Neuronal stem cell (in vitro differentiated cells): Measurements from ENCODE around the gene COQ2.

Experiments used
- DNase-seq: peaks from one replicate; pipeline ENCODE4 v3.0.0-alpha.2; 2013; ENCODE audit warnings: low spot score
- H2AFZ ChIP-seq: one replicate; pipeline ENCODE4 v1.6.1; 2013; ENCODE audit warnings: mild to moderate bottlenecking, low read length, inconsistent platforms
- H2AK5ac ChIP-seq: 2 replicates; pipeline ENCODE4 v1.6.1; 2013; ENCODE audit warnings: low read depth, mild to moderate bottlenecking, inconsistent platforms, low read length, moderate library complexity, mixed read lengths
- H2BK120ac ChIP-seq: 2 replicates; pipeline ENCODE4 v1.6.1; 2013; ENCODE audit warnings: low read depth, mild to moderate bottlenecking, inconsistent platforms, low read length, moderate library complexity, mixed read lengths
- H2BK12ac ChIP-seq: one replicate; pipeline ENCODE4 v1.6.1; 2013; ENCODE audit warnings: low read length, inconsistent platforms
- H2BK15ac ChIP-seq: 2 replicates; pipeline ENCODE4 v1.6.1; 2013; ENCODE audit warnings: mild to moderate bottlenecking, low read length, inconsistent platforms, mixed read lengths
- H2BK5ac ChIP-seq: one replicate; pipeline ENCODE4 v1.6.1; 2013; ENCODE audit warnings: inconsistent platforms, mild to moderate bottlenecking, low read length, moderate library complexity
- H3K14ac ChIP-seq: one replicate; pipeline ENCODE4 v1.6.1; 2013; ENCODE audit warnings: low read length, inconsistent platforms
- H3K18ac ChIP-seq: 2 replicates; pipeline ENCODE4 v1.6.1; 2013; ENCODE audit warnings: low read length, inconsistent platforms
- H3K23ac ChIP-seq: 2 replicates; pipeline ENCODE4 v1.6.1; 2013; ENCODE audit warnings: low read depth, mild to moderate bottlenecking, mixed read lengths, low read length, inconsistent platforms; ENCODE audit not compliant: poor library complexity
- H3K27ac ChIP-seq: replicated peaks from 3 replicates; pipeline ENCODE4 v1.5.1; 2013; ENCODE audit warnings: low read length, inconsistent platforms
- H3K27me3 ChIP-seq, 3 experiments: 2 replicates each; pipeline ENCODE4 v1.6.1; 2013; ENCODE audit warnings: low read length in 3 of 3, mild to moderate bottlenecking in 2 of 3, inconsistent platforms in 1 of 3, low read depth in 1 of 3, mixed read lengths in 1 of 3, moderate library complexity in 1 of 3; ENCODE audit not compliant: control insufficient read depth in 3 of 3, insufficient read depth in 3 of 3
- H3K36me3 ChIP-seq, 2 donors: replicated peaks in 1 of 2; 2 replicates each; pipeline ENCODE4 v1.6.1; 2013; ENCODE audit warnings: low read length in 2 of 2; ENCODE audit not compliant: control insufficient read depth in 2 of 2, insufficient read depth in 2 of 2
- H3K4ac ChIP-seq: 2 replicates; pipeline ENCODE4 v1.6.1; 2013; ENCODE audit warnings: inconsistent platforms, mild to moderate bottlenecking, low read length, moderate library complexity
- H3K4me1 ChIP-seq, 2 donors: 1 replicate in 1 of 2; 2 replicates in 1 of 2; pipeline ENCODE4 v1.6.1; 2013; ENCODE audit warnings: low read length in 2 of 2, low read depth in 1 of 2; ENCODE audit not compliant: control insufficient read depth in 2 of 2, insufficient read depth in 1 of 2
- H3K4me2 ChIP-seq: one replicate; pipeline ENCODE4 v1.6.1; 2013; ENCODE audit warnings: mild to moderate bottlenecking, low read length, inconsistent platforms; ENCODE audit not compliant: insufficient read depth, poor library complexity, severe bottlenecking
- H3K4me3 ChIP-seq, 2 donors: 2 replicates each; pipeline ENCODE4 v1.5.1; 2013; ENCODE audit warnings: low read length in 2 of 2, mild to moderate bottlenecking in 2 of 2, inconsistent platforms in 1 of 2, moderate library complexity in 1 of 2
- H3K79me1 ChIP-seq: one replicate; pipeline ENCODE4 v1.6.1; 2013; ENCODE audit warnings: low read depth, mild to moderate bottlenecking, inconsistent platforms, low read length, moderate library complexity
- H3K9ac ChIP-seq: one replicate; pipeline ENCODE4 v1.6.1; 2013; ENCODE audit warnings: mild to moderate bottlenecking, low read depth, low read length, inconsistent platforms; ENCODE audit not compliant: poor library complexity
- H3K9me3 ChIP-seq, 2 donors: replicated peaks in 1 of 2; 2 replicates each; pipeline versions ENCODE3 to v1.6.1; 2013; ENCODE audit warnings: low read length in 2 of 2, mild to moderate bottlenecking in 2 of 2, inconsistent platforms in 1 of 2, low read depth in 1 of 2, mixed read lengths in 1 of 2, moderate library complexity in 1 of 2; ENCODE audit not compliant: control insufficient read depth in 2 of 2, insufficient read depth in 1 of 2
- H4K8ac ChIP-seq: one replicate; pipeline ENCODE4 v1.6.1; 2013; ENCODE audit warnings: low read depth, mild to moderate bottlenecking, inconsistent platforms, low read length, moderate library complexity
- H4K91ac ChIP-seq: one replicate; pipeline ENCODE4 v1.6.1; 2013; ENCODE audit warnings: low read length, low read depth, mild to moderate bottlenecking, inconsistent platforms; ENCODE audit not compliant: poor library complexity
- WGBS, 2 donors: extraction: QIAGEN DNeasy Blood & Tissue Kit; methylation state at CpG; one replicate each; pipeline ENCODE4 v1.1.7; 2013; ENCODE audit warnings: missing lambda C conversion rate in 2 of 2, mixed read lengths in 1 of 2; ENCODE audit not compliant: insufficient read length in 2 of 2, insufficient replicate concordance in 1 of 2; ENCODE audit errors: extremely low coverage in 2 of 2; 5-methylcytosine and 5-hydroxymethylcytosine counted together

Gene COQ2

DNA sequence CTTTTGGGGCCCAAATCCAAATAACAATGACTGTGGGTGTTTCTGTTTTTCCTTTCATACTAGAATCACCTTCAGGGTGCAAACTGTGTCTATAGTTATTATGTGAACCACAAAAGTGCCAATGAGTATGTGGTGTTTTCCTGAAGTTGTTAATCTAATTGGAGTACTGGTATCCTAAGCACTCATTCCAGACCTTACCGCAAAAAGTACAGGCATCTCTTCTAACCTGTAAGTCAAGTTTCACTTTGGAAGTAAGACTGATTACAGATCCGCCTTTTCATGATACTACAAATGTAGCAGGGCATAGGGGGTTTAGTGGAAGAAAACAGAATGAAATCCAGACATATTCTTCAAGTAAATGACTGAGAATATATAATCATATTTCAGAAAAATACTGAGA is 16.1 kb downstream of the COQ2 start:
- Histone ChIP-seq H3K27ac (no peak overlapping the region), H3K27me3 (no peaks in the 10 kb centered on the region), H3K18ac (no peak overlapping the region), H2AK5ac (no peak overlapping the region), H3K23ac (no peak overlapping the region), H3K4ac (no peak overlapping the region), H3K4me1 (no peaks in the 10 kb centered on the region), H4K91ac (no peak overlapping the region), H2BK5ac (no peak overlapping the region), H3K79me1 (no peaks in the 10 kb centered on the region), H3K36me3 (peaks cover 10 to 94% of the 10 kb centered on the region in 2 donors), H2AFZ (no peak overlapping the region), H2BK120ac (no peak overlapping the region), H2BK15ac (no peak overlapping the region), H3K4me2 (no peak overlapping the region), H3K14ac (no peak overlapping the region), H3K4me3 (no peak overlapping the region), H2BK12ac (no peak overlapping the region), H3K9ac (no peak overlapping the region), H4K8ac (no peak overlapping the region), H3K9me3 (no peaks in the 10 kb centered on the region)
- no CpG with 5 or more reads among the region's 2 CpGs for WGBS, 2 donors
- no peak for DNase-seq

- no peak overlapping the region for H3K4me2 ChIP-seq
- no peak overlapping the region for H4K8ac ChIP-seq
- no peaks in the 10 kb centered on the region for H3K79me1 ChIP-seq
- no peak overlapping the region for H3K27ac ChIP-seq
- no peak for DNase-seq
- H3K27me3 ChIP-seq: no peaks in the 10 kb centered on the region
- H2BK5ac ChIP-seq: no peak overlapping the region
- no peaks in the 10 kb centered on the region for H3K9me3 ChIP-seq
- H2BK12ac ChIP-seq: no peak overlapping the region
- H3K4ac ChIP-seq: no peak overlapping the region
- H3K18ac ChIP-seq: no peak overlapping the region
- H2AFZ ChIP-seq: no peak overlapping the region
- H4K91ac ChIP-seq: no peak overlapping the region
- no peak overlapping the region for H2BK15ac ChIP-seq
- H3K4me3 ChIP-seq: no peak overlapping the region
- no peak overlapping the region for H2BK120ac ChIP-seq
- peaks cover 12 to 94% of the 10 kb centered on the region in 2 donors for H3K36me3 ChIP-seq
- H3K4me1 ChIP-seq: no peaks in the 10 kb centered on the region
- H3K23ac ChIP-seq: no peak overlapping the region
- whole genome bisulfite sequencing, 2 donors: no CpG with 5 or more reads among the region's 3 CpGs
- no peak overlapping the region for H3K14ac ChIP-seq
- H3K9ac ChIP-seq: no peak overlapping the region
- H2AK5ac ChIP-seq: no peak overlapping the region
These were observed 16.6 kb downstream of the COQ2 start for GRCh38 chr4:83267830-83268475.

GRCh38 chr4:83267121-83267829 is 17.3 kb downstream of the COQ2 start:
- no peak overlapping the region for H3K4me2 ChIP-seq
- H4K8ac ChIP-seq: no peak overlapping the region
- no peak overlapping the region for H2BK120ac ChIP-seq
- peaks cover 12 to 94% of the 10 kb centered on the region in 2 donors for H3K36me3 ChIP-seq
- H4K91ac ChIP-seq: no peak overlapping the region
- H3K23ac ChIP-seq: no peak overlapping the region
- no peaks in the 10 kb centered on the region for H3K4me1 ChIP-seq
- H3K27ac ChIP-seq: no peak overlapping the region
- no CpG with 5 or more reads among the region's 7 CpGs for WGBS, 2 donors
- no peak overlapping the region for H2BK12ac ChIP-seq
- H3K14ac ChIP-seq: no peak overlapping the region
- H3K4ac ChIP-seq: no peak overlapping the region
- H2AK5ac ChIP-seq: no peak overlapping the region
- no peaks in the 10 kb centered on the region for H3K79me1 ChIP-seq
- DNase-seq: no peak
- no peak overlapping the region for H3K18ac ChIP-seq
- no peak overlapping the region for H2AFZ ChIP-seq
- no peaks in the 10 kb centered on the region for H3K27me3 ChIP-seq
- no peak overlapping the region for H3K9ac ChIP-seq
- no peaks in the 10 kb centered on the region for H3K9me3 ChIP-seq
- no peak overlapping the region for H2BK15ac ChIP-seq
- H2BK5ac ChIP-seq: no peak overlapping the region
- H3K4me3 ChIP-seq: no peak overlapping the region

- H2AK5ac ChIP-seq: no peak overlapping the region
- no peak overlapping the region for H3K4ac ChIP-seq
- no peak overlapping the region for H3K27ac ChIP-seq
These were observed 17.9 kb downstream of the COQ2 start for GRCh38 chr4:83266689-83267088.

More at GRCh38 chr4:83266689-83267088, 17.9 kb downstream of the COQ2 start:
- Histone ChIP-seq H3K18ac (no peak overlapping the region), H4K91ac (no peak overlapping the region), H3K9me3 (no peaks in the 10 kb centered on the region), H2AFZ (no peak overlapping the region), H3K4me1 (no peaks in the 10 kb centered on the region), H3K23ac (no peak overlapping the region), H2BK120ac (no peak overlapping the region), H2BK5ac (no peak overlapping the region), H3K79me1 (no peaks in the 10 kb centered on the region), H2BK15ac (no peak overlapping the region), H2BK12ac (no peak overlapping the region), H3K36me3 (peaks cover 14 to 94% of the 10 kb centered on the region in 2 donors), H3K4me3 (no peak overlapping the region), H3K27me3 (no peaks in the 10 kb centered on the region), H3K9ac (no peak overlapping the region), H4K8ac (no peak overlapping the region), H3K14ac (no peak overlapping the region), H3K4me2 (no peak overlapping the region)
- no peak for DNase-seq
- no CpG with 5 or more reads among the region's 1 CpG for WGBS, 2 donors
